Endodermal cell (in vitro differentiated cells): ENCODE results near the gene CDON. TPM values are rescaled to one million over a fixed set of nuclear protein-coding genes. Genes with fewer than 3 reads are reported as not detected.

Experiments used
- DNase-seq: peaks from one replicate; pipeline ENCODE4 v3.0.0-alpha.2; 2017
- H3K27ac ChIP-seq: 2 replicates; pipeline ENCODE4 v1.5.1; 2013; ENCODE audit warnings: mild to moderate bottlenecking, low read depth, low read length, moderate library complexity
- H3K27me3 ChIP-seq: 2 replicates; pipeline ENCODE4 v1.6.1; 2013; ENCODE audit warnings: mild to moderate bottlenecking, low read length, moderate library complexity; ENCODE audit not compliant: insufficient read depth, control insufficient read depth, poor library complexity, severe bottlenecking
- H3K36me3 ChIP-seq: 2 replicates; pipeline ENCODE4 v1.7.0; 2013; ENCODE audit warnings: mild to moderate bottlenecking, low read length, moderate library complexity; ENCODE audit not compliant: control insufficient read depth, insufficient read depth
- H3K4me1 ChIP-seq: one replicate; pipeline ENCODE4 v1.7.0; 2013; ENCODE audit warnings: low read length; ENCODE audit not compliant: control insufficient read depth, insufficient read depth
- H3K4me3 ChIP-seq: 2 replicates; pipeline ENCODE4 v1.5.1; 2013; ENCODE audit warnings: mild to moderate bottlenecking, low read length, moderate library complexity
- H3K9ac ChIP-seq: 2 replicates; pipeline ENCODE4 v1.6.1; 2013; ENCODE audit warnings: mild to moderate bottlenecking, low read length, moderate library complexity; ENCODE audit not compliant: poor library complexity, severe bottlenecking; ENCODE audit errors: extremely low read depth
- H3K9me3 ChIP-seq: 2 replicates; pipeline ENCODE4 v1.6.1; 2013; ENCODE audit warnings: mild to moderate bottlenecking, low read length, moderate library complexity; ENCODE audit not compliant: control insufficient read depth
- H3K27ac Mint-ChIP-seq: 2 replicates; pipeline ENCODE4 v1.8.0; 2020; ENCODE audit warnings: mixed read lengths
- H3K27me3 Mint-ChIP-seq: 2 replicates; pipeline ENCODE4 v1.8.0; 2021; ENCODE audit warnings: mild to moderate bottlenecking, mixed read lengths; ENCODE audit not compliant: insufficient read depth
- H3K36me3 Mint-ChIP-seq: 2 replicates; pipeline ENCODE4 v1.8.0; 2020; ENCODE audit warnings: low read depth, mixed read lengths
- H3K4me1 Mint-ChIP-seq: 2 replicates; pipeline ENCODE4 v1.8.0; 2020; ENCODE audit warnings: mixed read lengths
- H3K4me3 Mint-ChIP-seq: 2 replicates; pipeline ENCODE4 v1.8.0; 2020; ENCODE audit warnings: mild to moderate bottlenecking, moderate library complexity, mixed read lengths
- H3K9me3 Mint-ChIP-seq: 2 replicates; pipeline ENCODE4 v1.8.0; 2020; ENCODE audit warnings: mild to moderate bottlenecking, mixed read lengths
- CTCF ChIP-seq: fragments of 200-600 bp; sonication (generic); conservative IDR thresholded peaks from 2 replicates; pipeline ENCODE4 v1.5.0; 2021; ENCODE audit warnings: antibody characterized with exemption, mild to moderate bottlenecking
- WGBS, 2 experiments: methylation state at CpG; one replicate each; pipeline versions ENCODE4 v1.1.5 to v1.1.7; 2013; ENCODE audit warnings: missing lambda C conversion rate in 2 of 2, mixed read lengths in 1 of 2; ENCODE audit not compliant: insufficient coverage in 1 of 2, insufficient read length in 1 of 2; 5-methylcytosine and 5-hydroxymethylcytosine counted together
- total RNA-seq, 2 donors: library from RNA; stranded (reverse); fragmentation: NEBNext Ultra II Directional in 1 of 2; extraction: Animal tissue kit (Norgen Biotek cat#: 25700) in 1 of 2; gene quantifications; 2 replicates in 1 of 2; 3 replicates in 1 of 2; pipeline ENCODE4 v1.2.1, GENCODE V29; 2021

Gene CDON
- total RNA-seq, 2 donors from 2014 or later = 19.2 to 24.5 TPM

- Histone ChIP-seq H3K9ac (no peak overlapping the region), H3K4me1 (no peaks in the 10 kb centered on the region), H3K9me3 (no peaks in the 10 kb centered on the region), H3K4me3 (no peak overlapping the region), H3K27me3 (no peaks in the 10 kb centered on the region), H3K27ac (no peak overlapping the region), H3K36me3 (no peaks in the 10 kb centered on the region)
- TF ChIP-seq CTCF = no peak
- H3K27ac Mint-ChIP-seq = no peak overlapping the region
- H3K4me3 Mint-ChIP-seq = no peak overlapping the region
- WGBS, 2 experiments = 90 to 92% methylated on average over 15 to 22 of the region's 22 CpGs
- DNase-seq = no peak
- peaks cover 11% of the 10 kb centered on the region for H3K4me1 Mint-ChIP-seq
- no peaks in the 10 kb centered on the region for H3K9me3 Mint-ChIP-seq
- H3K27me3 Mint-ChIP-seq = no peaks in the 10 kb centered on the region
- no peaks in the 10 kb centered on the region for H3K36me3 Mint-ChIP-seq
Observed at GRCh38 chr11:125949271-125950177, 113.1 kb downstream of the CDON start.

GRCh38 chr11:125948278-125949051 lies 114.2 kb downstream of the CDON start:
- no peaks in the 10 kb centered on the region for H3K36me3 ChIP-seq
- WGBS, 2 experiments = 88 to 91% methylated on average over 17 to 23 of the region's 23 CpGs
- H3K9me3 ChIP-seq = no peaks in the 10 kb centered on the region
- H3K4me3 ChIP-seq = no peak overlapping the region
- H3K27ac Mint-ChIP-seq = no peak overlapping the region
- peaks cover 11% of the 10 kb centered on the region for H3K4me1 Mint-ChIP-seq
- H3K27me3 ChIP-seq = peaks cover 7% of the 10 kb centered on the region
- H3K27me3 Mint-ChIP-seq = no peaks in the 10 kb centered on the region
- H3K9ac ChIP-seq = no peak overlapping the region
- no peak for TF ChIP-seq CTCF
- no peak overlapping the region for H3K27ac ChIP-seq
- no peaks in the 10 kb centered on the region for H3K36me3 Mint-ChIP-seq
- no peaks in the 10 kb centered on the region for H3K4me1 ChIP-seq
- no peak overlapping the region for H3K4me3 Mint-ChIP-seq
- no peaks in the 10 kb centered on the region for H3K9me3 Mint-ChIP-seq
- no peak for DNase-seq

- Mint-ChIP-seq H3K27me3 (no peaks in the 10 kb centered on the region), H3K27ac (no peak overlapping the region), H3K9me3 (no peaks in the 10 kb centered on the region), H3K36me3 (no peaks in the 10 kb centered on the region), H3K4me1 (peaks cover 11% of the 10 kb centered on the region), H3K4me3 (no peak overlapping the region)
- Histone ChIP-seq H3K36me3 (no peaks in the 10 kb centered on the region), H3K4me3 (no peak overlapping the region), H3K27me3 (peaks cover 8% of the 10 kb centered on the region), H3K9me3 (no peaks in the 10 kb centered on the region), H3K9ac (no peak overlapping the region), H3K27ac (no peak overlapping the region), H3K4me1 (no peaks in the 10 kb centered on the region)
- TF ChIP-seq CTCF = no peak
- 89 to 91% methylated on average over 15 to 24 of the region's 24 CpGs for WGBS, 2 experiments
- DNase-seq = no peak
Observed at GRCh38 chr11:125947419-125948277, 115.0 kb downstream of the CDON start.
